Measurements from ENCODE around the gene ALG14.

GRCh38 chr1:94936861-94937620 is 135.7 kb downstream of the ALG14 start:
- no peak for TF ChIP-seq CTCF (IDR thresholded peaks at IDR 0.05)
- no peak for TF ChIP-seq POLR2A (IDR thresholded peaks at IDR 0.05)

Data from lower leg skin (tissue), 3 donors.